Suppressor macrophage treated with lipopolysaccharide for 4 hours (primary cell): ENCODE data around the gene TBC1D10A.

Experiments
- DNase-seq: peaks from one replicate; pipeline ENCODE4 v3.0.0-alpha.2; 2020

The TBC1D10A gene

GRCh38 chr22:30320021-30320556, 6.7 kb downstream of the TBC1D10A start:
- no peak for DNase-seq

DNA sequence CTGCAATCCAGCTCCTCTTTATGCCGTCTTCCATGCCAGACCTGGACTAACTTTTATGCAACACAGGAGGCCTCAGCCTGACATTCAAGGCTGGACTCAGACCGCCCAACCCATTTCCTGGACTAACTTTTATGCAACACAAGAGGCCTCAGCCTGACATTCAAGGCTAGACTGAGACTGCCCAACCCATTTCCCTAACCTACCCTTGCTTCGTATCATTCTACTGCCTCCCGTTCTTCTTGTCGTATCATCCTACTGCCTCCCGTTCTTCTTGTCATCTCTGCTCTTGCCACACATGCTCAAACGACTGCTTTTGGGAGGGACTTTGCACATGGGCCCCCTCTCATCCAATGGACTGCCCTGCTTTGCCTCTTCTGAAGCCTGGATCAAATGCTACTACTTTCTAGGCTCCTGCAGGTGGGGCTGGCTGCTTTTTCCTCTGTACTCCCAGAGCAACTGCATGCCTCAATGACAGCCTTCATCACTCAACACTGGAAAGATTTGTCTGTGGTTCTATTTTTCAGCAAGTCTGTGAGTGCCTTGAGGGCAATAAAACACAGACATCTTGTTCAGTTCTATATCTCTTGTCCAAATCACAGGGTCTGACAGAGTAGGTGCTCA, 7.8 kb downstream of the TBC1D10A start:
- DNase-seq, result peak; percentile 45

DNA sequence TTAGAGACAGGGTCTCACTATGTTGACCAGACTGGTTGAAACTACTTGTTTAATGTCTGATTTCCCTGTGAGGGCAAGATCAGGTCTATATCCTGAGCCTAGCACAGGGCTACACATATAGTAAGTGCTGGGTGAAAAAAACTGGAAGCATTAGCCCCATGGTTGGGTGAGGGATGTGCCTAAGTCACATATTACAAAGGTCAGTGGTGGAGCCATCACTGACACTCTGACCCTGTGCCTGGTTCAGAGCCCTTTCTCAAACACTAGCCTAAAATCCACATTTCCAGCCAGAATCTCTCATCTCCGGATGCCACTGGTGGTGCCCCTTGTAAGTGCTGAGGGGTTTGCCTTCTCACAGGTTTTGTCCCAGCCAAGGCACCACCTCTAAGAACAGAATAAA, 9.0 kb downstream of the TBC1D10A start:
- DNase-seq, result no peak

DNA sequence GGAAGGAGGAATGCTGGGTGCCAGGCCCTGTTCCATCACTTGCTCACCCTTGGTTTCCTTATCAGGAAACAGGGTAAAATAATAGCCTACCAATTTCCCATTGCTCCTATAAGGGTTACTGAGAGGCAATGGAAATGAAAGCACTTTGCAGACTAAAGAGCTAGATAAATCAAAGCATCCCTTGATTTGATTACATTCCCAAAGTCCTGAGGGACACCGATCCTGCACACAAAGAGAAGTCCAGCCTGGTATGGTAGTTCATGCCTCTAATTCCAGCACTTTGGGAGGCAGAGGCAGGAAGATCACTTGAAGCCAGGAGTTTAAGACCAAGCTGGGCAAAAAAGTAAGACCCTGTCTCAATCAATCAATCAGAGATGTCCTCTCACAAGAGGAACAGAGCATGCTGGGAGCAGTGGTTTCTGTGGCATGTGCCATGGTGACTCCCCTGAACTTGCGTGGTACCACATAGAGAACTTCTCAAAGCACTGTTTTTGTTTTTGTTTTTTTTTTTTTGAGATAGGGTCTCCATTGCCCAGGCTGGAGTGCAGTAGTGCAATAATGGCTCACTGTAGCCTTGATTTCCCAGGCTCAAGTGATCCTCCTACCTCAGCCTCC, 10.7 kb downstream of the TBC1D10A start:
- no peak for DNase-seq

DNA sequence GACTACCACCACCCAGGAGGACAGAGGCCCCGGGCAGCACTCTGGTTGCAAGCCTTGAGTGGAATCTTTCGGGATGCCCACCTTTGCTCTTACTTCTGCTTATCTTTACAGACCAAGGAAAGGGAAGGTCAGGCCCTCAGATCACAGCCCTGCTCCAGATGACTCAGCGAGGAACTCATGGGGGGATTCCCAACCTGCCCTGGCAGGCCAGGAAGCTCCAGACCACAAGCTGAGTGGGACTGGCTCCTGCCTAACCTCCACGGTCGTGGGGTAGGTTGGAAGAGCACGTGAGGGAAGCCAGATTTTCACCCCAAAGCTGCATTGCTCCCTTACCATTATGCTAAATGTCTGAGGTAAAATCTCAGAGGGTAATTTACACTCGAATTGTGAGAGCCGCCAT, 11.8 kb downstream of the TBC1D10A start:
- peak; percentile 64 for DNase-seq

- no peak for DNase-seq
These were observed 13.0 kb downstream of the TBC1D10A start for GRCh38 chr22:30313527-30314363.

GRCh38 chr22:30312053-30312452, 14.7 kb downstream of the TBC1D10A start:
- no peak for DNase-seq

DNA sequence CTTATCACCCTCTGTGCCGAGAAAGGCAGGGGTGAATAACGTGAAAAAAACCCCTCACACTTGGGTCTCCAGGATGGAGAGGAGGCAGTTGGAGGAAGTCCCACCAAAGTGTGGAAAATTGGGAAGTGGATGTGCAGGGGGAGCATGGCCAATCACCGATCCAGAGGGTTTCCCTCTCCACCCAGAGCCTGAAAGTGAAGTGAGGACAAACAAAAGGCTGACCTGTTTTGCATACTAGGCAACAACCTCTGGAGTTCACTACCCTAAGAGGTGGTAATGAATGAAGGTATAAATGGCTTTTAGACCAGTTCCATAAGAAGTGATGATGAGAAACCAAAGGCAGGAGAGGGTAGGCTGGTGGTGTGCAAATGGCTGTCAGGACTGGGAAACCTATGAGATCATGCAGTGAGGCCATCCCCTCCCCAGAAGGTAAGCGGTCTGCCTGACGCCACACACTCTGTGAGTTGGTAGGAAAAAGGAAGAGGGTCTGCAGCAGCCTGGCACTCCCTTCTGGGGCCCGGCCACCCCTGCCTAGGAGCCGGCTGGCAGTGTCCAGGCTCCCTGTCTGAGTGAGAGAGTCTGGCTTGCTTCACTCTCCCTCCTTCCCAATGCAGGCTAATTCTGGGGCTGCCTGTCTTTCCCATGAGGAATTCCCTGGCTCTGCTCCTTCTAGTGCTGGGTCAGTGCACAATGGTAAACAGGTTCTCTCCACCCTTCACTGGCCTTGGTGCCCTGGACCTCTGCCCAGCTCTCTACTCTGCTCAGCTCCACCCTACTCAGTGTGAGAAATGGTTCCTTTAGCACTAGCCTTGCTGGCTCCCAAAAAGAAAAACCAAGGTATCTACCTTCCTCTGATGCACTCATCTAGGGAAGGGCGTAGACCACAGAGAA, 15.6 kb downstream of the TBC1D10A start:
- no peak for DNase-seq

DNA sequence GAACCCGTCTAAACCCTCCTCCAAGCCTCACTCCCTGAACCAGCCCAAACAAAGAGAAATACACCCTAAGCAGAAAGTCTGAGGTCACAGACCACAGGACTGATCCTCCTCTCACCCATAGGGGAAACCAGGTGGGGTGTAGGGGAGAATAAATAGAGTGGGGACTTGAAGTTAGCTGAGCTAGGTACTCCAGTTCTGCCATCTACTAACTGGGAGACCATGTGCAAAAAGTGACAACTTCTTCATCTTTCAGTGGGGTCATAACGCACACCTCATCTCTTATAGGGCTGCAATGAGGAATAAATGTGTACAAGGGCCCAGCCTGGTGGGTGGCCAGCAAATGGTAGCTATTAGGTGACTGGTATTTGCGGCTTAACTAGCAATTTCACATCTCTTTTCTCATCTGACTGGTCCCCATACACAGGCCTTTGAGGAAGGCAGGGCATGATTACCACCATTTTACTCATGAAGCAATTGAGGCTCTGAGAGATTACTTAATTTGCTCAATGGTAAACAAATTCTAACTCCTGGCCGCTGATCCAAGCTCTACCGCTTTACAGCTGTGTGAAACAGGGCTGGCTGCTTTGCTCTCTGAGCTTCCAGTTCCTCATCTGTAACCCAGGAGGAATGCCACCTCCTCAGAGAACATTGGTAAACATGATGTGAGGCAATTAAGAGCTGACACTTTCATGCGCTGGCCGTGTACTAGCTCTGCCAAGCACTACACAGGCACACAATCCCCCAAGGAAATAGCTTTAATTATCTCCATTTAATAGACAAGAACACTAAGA, 16.6 kb downstream of the TBC1D10A start:
- peak; percentile 84 for DNase-seq

- DNase-seq, result no peak
These were observed 18.1 kb downstream of the TBC1D10A start for GRCh38 chr22:30308518-30309230.

DNA sequence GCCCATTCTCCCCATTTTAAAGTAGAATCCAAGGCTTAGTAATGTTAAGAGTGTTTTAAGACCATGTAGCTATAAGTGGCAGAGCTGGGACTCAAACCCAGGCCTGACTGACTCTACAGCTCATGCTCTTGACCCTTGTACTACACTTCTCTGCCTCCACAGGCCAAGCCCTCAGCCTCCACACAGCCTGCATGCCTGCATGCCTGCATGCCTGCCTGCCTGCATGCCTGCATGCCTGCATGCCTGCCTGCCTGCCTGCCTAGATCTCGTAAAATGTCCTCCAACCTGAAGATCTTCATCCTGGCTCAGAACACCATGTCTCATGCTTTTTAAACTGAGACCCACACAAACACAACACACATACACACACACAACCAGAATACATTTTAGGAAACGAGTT, 18.6 kb downstream of the TBC1D10A start:
- no peak for DNase-seq

DNA sequence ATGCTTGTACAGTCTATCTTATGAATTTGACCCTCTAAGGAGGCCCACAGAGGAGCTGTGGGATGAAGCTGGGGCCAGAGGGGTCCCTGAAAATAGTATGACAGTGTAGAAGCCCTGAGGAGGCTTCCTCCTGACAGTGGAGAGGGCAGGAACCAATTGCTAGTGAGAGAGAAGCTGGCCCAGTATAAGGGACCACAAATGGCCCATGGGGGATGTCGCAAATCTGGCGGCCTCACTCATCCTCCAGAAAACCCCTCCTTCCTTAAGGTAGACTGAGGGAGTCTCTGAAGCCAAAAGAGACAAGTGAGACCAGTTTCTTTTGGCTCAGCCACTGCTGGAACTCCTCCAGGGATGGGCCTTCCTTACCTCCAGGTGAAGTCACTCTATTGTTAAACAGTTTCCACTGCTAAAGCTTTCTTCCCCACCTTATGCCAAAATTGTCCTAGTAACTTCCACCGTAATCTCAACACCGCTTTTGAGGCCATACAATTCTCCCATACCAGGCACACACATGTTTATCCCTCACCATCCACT, 19.6 kb downstream of the TBC1D10A start:
- DNase-seq, result no peak

GRCh38 chr22:30306627-30307011, 20.1 kb downstream of the TBC1D10A start:
- DNase-seq, result no peak

- no peak for DNase-seq
These were observed 20.7 kb downstream of the TBC1D10A start for GRCh38 chr22:30305906-30306626.

DNA sequence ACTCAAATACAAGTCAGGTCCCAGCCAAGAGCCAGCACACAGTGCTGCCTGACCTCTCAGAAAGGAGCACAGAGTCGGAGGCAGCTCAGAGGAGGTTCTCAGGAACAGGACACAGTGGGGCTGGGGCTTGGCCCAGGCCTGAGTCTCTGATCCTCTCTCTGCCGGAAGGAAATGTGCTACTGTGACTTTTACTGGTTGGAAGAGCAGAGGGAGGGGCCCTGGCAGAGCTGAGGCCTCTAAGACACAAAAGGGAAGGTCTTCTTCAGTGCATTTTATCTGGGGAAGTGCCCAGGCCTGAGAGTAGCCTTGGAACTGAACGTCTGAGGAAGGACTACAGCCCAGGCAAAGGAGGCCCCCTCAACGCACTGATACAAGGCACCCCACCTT, 21.2 kb downstream of the TBC1D10A start:
- peak; percentile 58 for DNase-seq

DNA sequence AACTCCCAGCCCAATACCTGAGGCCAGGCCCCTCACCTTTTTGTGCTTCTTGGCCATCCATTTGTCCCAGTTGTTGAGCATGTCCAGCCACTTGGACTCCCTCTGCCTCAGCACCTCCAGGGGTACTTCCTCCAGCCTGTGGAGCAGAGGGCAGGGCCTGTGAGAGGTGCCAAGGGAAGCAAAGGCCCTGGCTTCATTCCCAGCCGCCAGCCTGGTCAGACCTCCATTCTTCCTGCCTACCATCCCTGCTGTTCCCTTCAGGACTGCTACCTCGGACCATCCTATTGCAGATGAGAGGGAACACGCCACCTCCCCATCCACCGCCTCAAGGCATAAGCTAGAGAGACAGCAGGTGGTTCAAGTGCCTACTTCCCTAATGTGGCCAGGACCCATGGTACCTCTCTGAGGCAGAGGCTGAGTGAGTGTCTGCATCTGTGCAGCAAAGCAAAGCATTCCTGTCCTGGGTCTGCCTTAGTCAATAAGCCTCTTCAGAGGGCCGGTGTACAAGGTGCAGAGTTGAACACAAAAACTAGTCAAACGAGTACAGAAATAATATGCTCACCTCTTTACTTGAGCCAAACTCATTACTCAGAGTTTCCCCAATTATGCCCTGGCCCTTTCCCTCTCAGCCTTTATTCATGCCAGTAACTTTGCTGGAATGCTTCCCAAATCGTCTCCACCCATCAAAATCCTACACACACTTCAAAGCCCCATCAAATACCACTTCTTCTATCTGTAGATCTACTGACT, 22.1 kb downstream of the TBC1D10A start:
- no peak for DNase-seq

- no peak for DNase-seq
These were observed 24.0 kb downstream of the TBC1D10A start for GRCh38 chr22:30302810-30303138.

GRCh38 chr22:30301995-30302809, 24.5 kb downstream of the TBC1D10A start:
- peak; percentile 79 for DNase-seq

- no peak for DNase-seq
These were observed 27.4 kb downstream of the TBC1D10A start for GRCh38 chr22:30299322-30299721.
